ENCODE data around the gene PHACTR4.
"Not testable (repeated sequence)": the region's sequence is repeated elsewhere in the genome, so short reads cannot be mapped to it uniquely, and the experiment has no call there.

The PHACTR4 gene

DNA sequence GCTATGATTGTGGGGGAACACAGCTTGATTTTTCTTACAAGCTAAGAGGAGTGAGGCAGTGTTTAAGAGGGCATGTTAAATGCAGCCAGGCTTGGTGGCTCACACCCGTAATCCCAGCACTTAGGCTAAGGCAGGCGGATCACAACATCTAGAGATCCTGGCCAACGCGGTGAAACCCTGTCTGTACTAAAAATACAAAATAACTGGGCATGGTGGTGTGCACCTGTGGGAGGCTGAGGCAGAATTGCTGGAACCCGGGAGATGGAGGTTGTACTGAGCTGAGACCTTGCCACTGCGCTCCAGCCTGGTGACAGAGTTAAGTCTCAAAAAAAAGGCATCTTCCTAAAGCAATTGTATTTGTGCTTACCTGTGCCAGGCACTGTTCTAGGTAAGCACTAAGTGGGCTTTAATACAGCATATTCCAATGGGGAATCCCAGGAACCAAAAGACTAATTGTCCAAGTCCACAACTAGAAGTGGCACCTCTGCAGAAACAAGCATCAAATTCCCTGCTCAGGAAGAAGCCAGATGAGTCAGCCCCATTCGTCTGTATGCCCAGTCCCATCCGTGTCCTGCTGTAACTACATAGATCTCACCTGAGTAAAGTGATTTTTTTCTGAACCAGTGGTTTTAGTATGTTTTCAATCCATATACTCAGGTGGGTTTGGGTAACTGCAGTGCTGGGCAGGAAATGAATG, 140.9 kb downstream of the PHACTR4 start:
- Histone ChIP-seq H3K4me1 (ENCODE audit: control insufficient read depth, insufficient read depth, low read length) (peaks cover 30% of the 10 kb centered on the region), H3K36me3 (ENCODE audit: control insufficient read depth in 2 of 2, insufficient read depth in 2 of 2, low read length in 2 of 2) (peaks cover 35 to 37% of the 10 kb centered on the region in 2 donors), H3K9ac (ENCODE audit: low read length in 2 of 2) (peak overlapping the region in 1 of 2 donors; percentile 51), H3K27me3 (ENCODE audit: control insufficient read depth in 1 of 2, insufficient read depth in 2 of 2, low read length in 2 of 2) (no peaks in the 10 kb centered on the region), H3K4me3 (ENCODE audit: low read length in 2 of 2) (peak overlapping the region in 1 of 2 donors; percentile 29), H3K9me3 (ENCODE audit: control insufficient read depth in 2 of 2, low read length in 2 of 2) (no peaks in the 10 kb centered on the region), H3K27ac (ENCODE audit: low read length) (no peak overlapping the region)

GRCh38 chr1:28510970-28511440, 141.5 kb downstream of the PHACTR4 start:
- Histone ChIP-seq H3K36me3 (ENCODE audit: control insufficient read depth in 2 of 2, insufficient read depth in 2 of 2, low read length in 2 of 2) (peaks cover 35 to 37% of the 10 kb centered on the region in 2 donors), H3K4me1 (ENCODE audit: control insufficient read depth, insufficient read depth, low read length) (peaks cover 28% of the 10 kb centered on the region)

GRCh38 chr1:28512058-28512611, 142.6 kb downstream of the PHACTR4 start:
- no peaks in the 10 kb centered on the region for H3K27me3 ChIP-seq (ENCODE audit: control insufficient read depth in 1 of 2, insufficient read depth in 2 of 2, low read length in 2 of 2)
- no peak overlapping the region for H3K27ac ChIP-seq (ENCODE audit: low read length)
- H3K9me3 ChIP-seq (ENCODE audit: control insufficient read depth in 2 of 2, low read length in 2 of 2), result no peaks in the 10 kb centered on the region
- H3K4me3 ChIP-seq (ENCODE audit: low read length in 2 of 2), result no peak overlapping the region
- H3K9ac ChIP-seq (ENCODE audit: low read length in 2 of 2), result no peak overlapping the region
- H3K4me1 ChIP-seq (ENCODE audit: control insufficient read depth, insufficient read depth, low read length), result peaks cover 25% of the 10 kb centered on the region
- peaks cover 35 to 37% of the 10 kb centered on the region in 2 donors for H3K36me3 ChIP-seq (ENCODE audit: control insufficient read depth in 2 of 2, insufficient read depth in 2 of 2, low read length in 2 of 2)

More at GRCh38 chr1:28510970-28511440, 141.5 kb downstream of the PHACTR4 start:
- Histone ChIP-seq H3K4me3 (ENCODE audit: low read length in 2 of 2) (no peak overlapping the region), H3K9me3 (ENCODE audit: control insufficient read depth in 2 of 2, low read length in 2 of 2) (no peaks in the 10 kb centered on the region), H3K9ac (ENCODE audit: low read length in 2 of 2) (no peak overlapping the region), H3K27ac (ENCODE audit: low read length) (no peak overlapping the region), H3K27me3 (ENCODE audit: control insufficient read depth in 1 of 2, insufficient read depth in 2 of 2, low read length in 2 of 2) (no peaks in the 10 kb centered on the region)

DNA sequence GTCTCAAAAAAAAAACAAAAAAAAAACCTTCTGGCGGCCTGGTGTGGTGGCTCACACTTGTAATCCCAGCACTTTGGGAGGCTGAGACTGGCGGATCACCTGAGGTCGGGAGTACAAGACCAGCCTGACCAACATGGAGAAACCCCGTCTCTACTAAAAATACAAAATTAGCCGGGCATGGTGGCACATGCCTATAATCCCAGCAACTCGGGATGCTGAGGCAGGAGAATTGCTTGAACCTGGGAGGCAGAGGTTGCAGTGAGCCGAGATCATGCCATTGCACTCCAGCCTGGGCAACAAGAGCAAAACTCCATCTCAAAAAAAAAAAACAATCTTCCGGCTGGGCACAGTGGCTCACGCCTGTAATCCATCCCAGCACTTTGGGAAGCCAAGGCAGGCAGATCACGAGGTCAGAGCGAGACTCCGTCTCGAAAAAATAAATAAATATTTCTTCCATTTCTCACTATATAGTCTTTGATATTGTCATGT, 144.9 kb downstream of the PHACTR4 start:
- not testable (repeated sequence) for H3K9ac ChIP-seq (ENCODE audit: low read length in 2 of 2); H3K9me3 ChIP-seq (ENCODE audit: control insufficient read depth in 2 of 2, low read length in 2 of 2); H3K4me3 ChIP-seq (ENCODE audit: low read length in 2 of 2); H3K27ac ChIP-seq (ENCODE audit: low read length); H3K27me3 ChIP-seq (ENCODE audit: control insufficient read depth in 1 of 2, insufficient read depth in 2 of 2, low read length in 2 of 2)
- H3K4me1 ChIP-seq (ENCODE audit: control insufficient read depth, insufficient read depth, low read length), result peaks cover 27% of the 10 kb centered on the region
- H3K36me3 ChIP-seq (ENCODE audit: control insufficient read depth in 2 of 2, insufficient read depth in 2 of 2, low read length in 2 of 2), result peaks cover 19 to 26% of the 10 kb centered on the region in 2 donors

DNA sequence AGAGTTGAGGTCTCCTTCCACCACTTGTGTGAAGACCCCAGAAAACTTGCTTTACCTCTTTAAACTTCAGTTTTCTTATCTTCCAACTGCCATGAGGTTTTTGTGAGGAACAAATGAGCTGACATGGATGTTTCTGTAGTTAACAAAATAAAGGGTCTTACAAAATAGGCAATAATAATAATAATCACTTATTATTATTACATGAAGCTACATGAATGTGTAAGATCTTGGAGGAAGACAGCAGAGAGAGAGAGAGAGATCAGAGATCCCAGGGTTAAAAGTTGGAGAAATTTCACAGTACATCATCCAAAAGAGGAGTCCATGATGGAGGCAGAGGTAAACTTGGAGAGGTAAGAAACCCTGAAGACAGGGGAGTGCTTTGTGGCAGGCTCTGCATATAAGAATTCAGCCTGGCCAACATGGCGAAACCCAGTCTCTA, 147.0 kb downstream of the PHACTR4 start:
- Histone ChIP-seq H3K4me3 (ENCODE audit: low read length in 2 of 2) (no peak overlapping the region), H3K27me3 (ENCODE audit: control insufficient read depth in 1 of 2, insufficient read depth in 2 of 2, low read length in 2 of 2) (no peaks in the 10 kb centered on the region), H3K27ac (ENCODE audit: low read length) (no peak overlapping the region), H3K9ac (ENCODE audit: low read length in 2 of 2) (no peak overlapping the region), H3K36me3 (ENCODE audit: control insufficient read depth in 2 of 2, insufficient read depth in 2 of 2, low read length in 2 of 2) (peaks cover 3 to 9% of the 10 kb centered on the region in 2 donors), H3K9me3 (ENCODE audit: control insufficient read depth in 2 of 2, low read length in 2 of 2) (no peaks in the 10 kb centered on the region), H3K4me1 (ENCODE audit: control insufficient read depth, insufficient read depth, low read length) (peaks cover 18% of the 10 kb centered on the region)

DNA sequence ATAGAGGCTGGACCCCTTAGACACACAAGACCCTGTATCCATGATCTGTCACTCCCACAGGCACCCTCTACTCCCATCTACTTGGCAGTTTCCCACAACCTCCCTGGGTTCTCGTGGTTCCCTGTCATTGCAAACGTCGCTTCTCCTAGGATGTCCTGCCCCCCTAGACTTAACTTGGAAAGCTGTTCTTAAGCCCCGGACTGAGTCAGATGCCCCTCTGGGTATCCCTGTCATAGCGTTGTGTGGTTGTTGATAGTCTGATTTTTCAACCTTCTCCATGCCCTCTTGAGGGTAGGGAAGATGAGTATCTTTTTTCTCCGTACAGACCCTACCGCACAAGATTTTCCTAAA, 148.1 kb downstream of the PHACTR4 start:
- H3K27me3 ChIP-seq (ENCODE audit: control insufficient read depth in 1 of 2, insufficient read depth in 2 of 2, low read length in 2 of 2), result no peaks in the 10 kb centered on the region
- H3K27ac ChIP-seq (ENCODE audit: low read length), result peak overlapping the region; percentile 31
- no peaks in the 10 kb centered on the region for H3K9me3 ChIP-seq (ENCODE audit: control insufficient read depth in 2 of 2, low read length in 2 of 2)
- H3K4me1 ChIP-seq (ENCODE audit: control insufficient read depth, insufficient read depth, low read length), result peaks cover 18% of the 10 kb centered on the region
- H3K4me3 ChIP-seq (ENCODE audit: low read length in 2 of 2), result peak overlapping the region; percentile 78 to 81
- H3K9ac ChIP-seq (ENCODE audit: low read length in 2 of 2), result peak overlapping the region; percentile 64 to 69
- H3K36me3 ChIP-seq (ENCODE audit: control insufficient read depth in 2 of 2, insufficient read depth in 2 of 2, low read length in 2 of 2), result peaks cover 0 to 8% of the 10 kb centered on the region in 2 donors

GRCh38 chr1:28518000-28518744, 148.6 kb downstream of the PHACTR4 start:
- H3K27ac ChIP-seq (ENCODE audit: low read length), result peak overlapping the region; percentile 31
- H3K27me3 ChIP-seq (ENCODE audit: control insufficient read depth in 1 of 2, insufficient read depth in 2 of 2, low read length in 2 of 2), result no peaks in the 10 kb centered on the region
- no peaks in the 10 kb centered on the region for H3K9me3 ChIP-seq (ENCODE audit: control insufficient read depth in 2 of 2, low read length in 2 of 2)
- peaks cover 18% of the 10 kb centered on the region for H3K4me1 ChIP-seq (ENCODE audit: control insufficient read depth, insufficient read depth, low read length)
- H3K36me3 ChIP-seq (ENCODE audit: control insufficient read depth in 2 of 2, insufficient read depth in 2 of 2, low read length in 2 of 2), result peaks cover 0 to 6% of the 10 kb centered on the region in 2 donors
- peak overlapping the region; percentile 65 to 75 for H3K9ac ChIP-seq (ENCODE audit: low read length in 2 of 2)
- peak overlapping the region; percentile 78 to 81 for H3K4me3 ChIP-seq (ENCODE audit: low read length in 2 of 2)

DNA sequence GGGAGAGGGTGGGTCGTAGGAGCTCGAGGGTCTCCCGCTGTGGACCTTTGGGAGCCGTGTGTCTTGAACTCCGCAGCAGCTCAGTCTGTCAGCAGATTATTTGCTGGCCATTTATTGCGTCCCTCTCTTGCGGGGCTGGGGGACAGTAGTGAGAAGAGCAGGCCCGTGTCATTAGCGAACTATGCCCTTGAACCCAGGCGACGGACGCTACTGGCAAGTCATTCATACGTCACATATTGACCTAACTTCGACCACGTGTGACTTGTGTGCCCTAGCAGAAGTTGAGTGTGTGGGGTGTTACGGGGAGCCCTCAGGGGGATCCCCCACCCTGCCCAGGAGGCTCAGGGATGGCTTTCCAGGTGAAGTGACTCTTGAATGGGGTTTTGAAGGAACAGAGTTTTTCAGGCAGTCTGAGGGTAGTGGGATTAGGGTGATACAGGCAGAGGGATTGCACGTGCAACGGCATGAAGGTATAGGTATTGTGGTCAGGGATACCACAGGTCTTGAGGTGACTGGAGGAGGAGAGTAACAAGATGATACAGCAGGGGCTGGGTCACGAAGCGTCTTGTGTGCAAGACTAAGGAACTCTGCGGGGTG, 149.3 kb downstream of the PHACTR4 start:
- H3K36me3 ChIP-seq (ENCODE audit: control insufficient read depth in 2 of 2, insufficient read depth in 2 of 2, low read length in 2 of 2), result peaks cover 0 to under 1% of the 10 kb centered on the region in 2 donors
- H3K27me3 ChIP-seq (ENCODE audit: control insufficient read depth in 1 of 2, insufficient read depth in 2 of 2, low read length in 2 of 2), result no peaks in the 10 kb centered on the region
- H3K9ac ChIP-seq (ENCODE audit: low read length in 2 of 2), result peak overlapping the region; percentile 65 to 75
- no peak overlapping the region for H3K27ac ChIP-seq (ENCODE audit: low read length)
- H3K4me3 ChIP-seq (ENCODE audit: low read length in 2 of 2), result peak overlapping the region; percentile 78 to 81
- peaks cover 18% of the 10 kb centered on the region for H3K4me1 ChIP-seq (ENCODE audit: control insufficient read depth, insufficient read depth, low read length)
- H3K9me3 ChIP-seq (ENCODE audit: control insufficient read depth in 2 of 2, low read length in 2 of 2), result no peaks in the 10 kb centered on the region

DNA sequence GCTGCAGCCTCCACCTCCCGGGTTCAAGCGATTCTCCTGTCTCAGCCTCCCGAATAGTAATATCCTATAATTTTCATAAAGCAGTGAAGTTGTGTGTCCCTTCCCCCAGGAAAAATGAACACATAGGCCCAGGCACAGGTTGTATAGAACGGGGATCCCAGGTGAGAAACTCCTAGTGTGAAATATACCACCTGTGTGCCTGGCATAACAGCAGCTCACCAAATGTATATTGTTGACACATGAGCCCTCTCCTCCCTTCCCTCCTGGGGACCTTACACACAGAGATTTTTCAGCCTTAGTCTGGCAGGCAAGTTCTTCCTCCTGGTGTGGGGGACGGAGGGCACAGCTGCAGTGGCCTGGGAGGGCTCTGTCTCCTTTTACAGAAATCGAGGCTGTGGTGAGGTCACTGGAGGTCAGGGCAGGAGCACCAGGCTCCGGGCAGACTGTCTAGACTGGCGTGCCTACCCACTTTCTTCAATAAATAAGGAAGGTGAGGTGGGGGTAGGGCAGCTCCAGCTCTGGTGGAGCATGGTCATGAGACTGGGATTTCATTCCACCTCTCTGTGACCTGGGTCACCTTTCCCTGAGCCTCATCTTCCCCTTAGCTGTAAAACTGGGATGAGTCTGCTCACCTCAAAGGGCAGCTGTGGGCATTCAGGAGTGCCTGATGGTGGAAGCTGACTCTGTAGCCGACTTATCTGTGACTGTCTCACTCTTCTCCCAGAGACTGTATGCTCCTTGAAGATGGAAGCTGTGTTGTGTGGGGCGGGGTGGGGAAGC, 150.6 kb downstream of the PHACTR4 start:
- no peaks in the 10 kb centered on the region for H3K27me3 ChIP-seq (ENCODE audit: control insufficient read depth in 1 of 2, insufficient read depth in 2 of 2, low read length in 2 of 2)
- H3K36me3 ChIP-seq (ENCODE audit: control insufficient read depth in 2 of 2, insufficient read depth in 2 of 2, low read length in 2 of 2), result no peaks in the 10 kb centered on the region
- H3K4me3 ChIP-seq (ENCODE audit: low read length in 2 of 2), result no peak overlapping the region
- no peaks in the 10 kb centered on the region for H3K9me3 ChIP-seq (ENCODE audit: control insufficient read depth in 2 of 2, low read length in 2 of 2)
- H3K27ac ChIP-seq (ENCODE audit: low read length), result no peak overlapping the region
- no peak overlapping the region for H3K9ac ChIP-seq (ENCODE audit: low read length in 2 of 2)
- H3K4me1 ChIP-seq (ENCODE audit: control insufficient read depth, insufficient read depth, low read length), result peaks cover 18% of the 10 kb centered on the region

GRCh38 chr1:28520796-28521195, 151.3 kb downstream of the PHACTR4 start:
- not testable (repeated sequence) for H3K36me3 ChIP-seq (ENCODE audit: control insufficient read depth in 2 of 2, insufficient read depth in 2 of 2, low read length in 2 of 2); H3K4me3 ChIP-seq (ENCODE audit: low read length in 2 of 2)

More at GRCh38 chr1:28520796-28521195, 151.3 kb downstream of the PHACTR4 start:
- not testable (repeated sequence) for H3K9me3 ChIP-seq (ENCODE audit: control insufficient read depth in 2 of 2, low read length in 2 of 2); H3K27ac ChIP-seq (ENCODE audit: low read length); H3K27me3 ChIP-seq (ENCODE audit: control insufficient read depth in 1 of 2, insufficient read depth in 2 of 2, low read length in 2 of 2); H3K9ac ChIP-seq (ENCODE audit: low read length in 2 of 2)
- peaks cover 18% of the 10 kb centered on the region for H3K4me1 ChIP-seq (ENCODE audit: control insufficient read depth, insufficient read depth, low read length)
